Upper lobe of left lung (tissue), 6 donors: Measurements from ENCODE around the gene KIF15. TPM values are rescaled to one million over a fixed set of nuclear protein-coding genes. Genes with fewer than 3 reads are reported as not detected.
A peak's percentile ranks its signal among the peaks of the same experiment; 100 is the strongest.

Source experiments
- ATAC-seq, 2 donors: fragments of 200-7000 bp; cut with Tn5 transposase; one replicate each; pipeline ENCODE4 v1.9.1; 2022; ENCODE audit warnings: mild to moderate bottlenecking in 2 of 2, moderate library complexity in 2 of 2; ENCODE audit not compliant: low FRiP score in 2 of 2
- DNase-seq, 2 donors: peaks; one replicate each; pipeline ENCODE4 v3.0.0-alpha.2; 2019 to 2020
- H3K27ac ChIP-seq, 4 donors: fragments of 200-600 bp; sonication (generic); one replicate each; pipeline ENCODE4 v1.5.1; 2016 to 2019
- H3K27me3 ChIP-seq, 4 donors: fragments of 200-600 bp; sonication (generic); one replicate each; pipeline ENCODE4 v1.5.1; 2017 to 2019
- H3K36me3 ChIP-seq, 4 donors: fragments of 200-600 bp; sonication (generic); one replicate each; pipeline ENCODE4 v1.5.1; 2016 to 2019
- H3K4me1 ChIP-seq, 4 donors: fragments of 200-600 bp; sonication (generic); one replicate each; pipeline ENCODE4 v1.5.1; 2018 to 2019
- H3K4me3 ChIP-seq, 4 donors: fragments of 200-600 bp; sonication (generic); one replicate each; pipeline ENCODE4 v1.5.1; 2017 to 2019; ENCODE audit warnings: mild to moderate bottlenecking in 2 of 4, moderate library complexity in 1 of 4
- H3K9me3 ChIP-seq, 4 donors: fragments of 200-600 bp; sonication (generic); one replicate each; pipeline ENCODE4 v1.5.1; 2018 to 2019
- EP300 ChIP-seq, 4 donors: sonication (generic); formaldehyde crosslinking; IDR thresholded peaks; one replicate each; pipeline ENCODE4 v1.5.1; 2017; ENCODE audit warnings: antibody characterized with exemption in 4 of 4, control low read depth in 2 of 4
- POLR2A ChIP-seq, 4 donors: fragments of 450-650 bp; IDR thresholded peaks; one replicate each; pipeline ENCODE4 v1.5.1; 2016 to 2017; ENCODE audit warnings: antibody characterized with exemption in 4 of 4, mild to moderate bottlenecking in 2 of 4
- POLR2AphosphoS5 ChIP-seq, 2 donors: sonication (generic); formaldehyde crosslinking; IDR thresholded peaks; one replicate each; pipeline ENCODE4 v1.5.1; 2017; ENCODE audit warnings: antibody characterized with exemption in 2 of 2
- WGBS, 2 donors: methylation state at CpG; one replicate each; pipeline ENCODE4 v1.1.5; 2017 to 2018; 5-methylcytosine and 5-hydroxymethylcytosine counted together
- total RNA-seq, 6 donors: library from RNA; depleted of rRNA in 4 of 6; stranded (reverse); fragments of >200 nt in 4 of 6; gene quantifications; one replicate each; pipeline versions ENCODE4 v1.1.0 to v1.2.1, GENCODE V29; 2016 to 2021
- TF ChIP-seq, protein P1 (sequence below), 6 experiments: fragments of 450-650 bp in 4 of 6; fragments of 200-600 bp in 2 of 6; sonication (generic) in 2 of 6; IDR thresholded peaks; one replicate each; pipeline ENCODE4 v1.5.1; 2016 to 2019; ENCODE audit warnings: antibody characterized with exemption in 6 of 6
- donor health status: DM: no; HTN: no; CAD: no; lungs with moderate emphysema.
- donor health status: DM: no; HTN: yes; CAD: no; lungs with severe emphysema.

KIF15 gene
- total RNA-seq, 6 donors from 2014 or later = 0.69 to 2.3 (median 0.89) TPM; not detected in 1

DNA sequence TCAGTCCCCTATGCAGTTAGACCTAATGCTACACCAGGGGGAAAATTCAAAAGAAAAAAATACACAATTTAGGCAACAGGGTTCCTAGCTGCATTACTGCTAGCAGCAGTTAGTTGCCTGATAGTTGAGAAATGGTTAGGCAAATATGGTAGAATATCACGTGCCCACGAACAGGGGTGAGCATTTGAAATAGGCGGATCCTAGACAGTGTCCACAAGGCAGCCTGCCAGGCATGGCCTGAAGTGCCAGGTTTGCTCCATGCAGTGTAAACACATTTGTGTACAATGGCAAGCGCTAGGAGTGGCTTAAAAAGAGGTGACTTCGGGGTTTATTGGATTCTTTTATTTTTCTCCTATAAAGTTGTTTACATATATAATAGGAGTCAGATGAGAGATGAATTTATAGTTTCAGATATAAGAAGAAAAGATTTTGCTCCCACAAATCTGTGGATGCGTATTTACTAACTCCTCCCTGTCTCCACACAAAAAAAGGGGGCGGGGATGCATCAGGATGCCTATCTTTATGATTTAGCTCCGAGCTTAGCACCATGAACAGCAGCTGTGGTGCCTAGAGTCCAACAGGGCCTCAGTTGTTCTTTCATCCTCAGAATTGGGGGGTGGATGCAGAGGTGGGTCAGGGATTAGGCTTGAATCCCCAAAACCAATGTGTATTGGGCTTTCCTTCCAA lies 108.9 kb downstream of the KIF15 start:
- WGBS, 2 donors = 69 to 72% methylated on average over 8 of the region's 8 CpGs
- Histone ChIP-seq H3K4me1 (peaks cover 0 to 5% (median 0%) of the 10 kb centered on the region in 4 donors), H3K27ac (no peak overlapping the region), H3K27me3 (no peaks in the 10 kb centered on the region), H3K9me3 (no peaks in the 10 kb centered on the region), H3K36me3 (no peaks in the 10 kb centered on the region), H3K4me3 (no peak overlapping the region)
- ATAC-seq (peak in 1 of 2 donors; percentile 75), DNase-seq (peak in 1 of 2 donors; percentile 63)
- no peak for TF ChIP-seq EP300 (IDR thresholded peaks at IDR 0.05)
- TF ChIP-seq POLR2AphosphoS5 (IDR thresholded peaks at IDR 0.05) = no peak
- TF ChIP-seq POLR2A (IDR thresholded peaks at IDR 0.05) = no peak
- TF ChIP-seq, protein P1, sequence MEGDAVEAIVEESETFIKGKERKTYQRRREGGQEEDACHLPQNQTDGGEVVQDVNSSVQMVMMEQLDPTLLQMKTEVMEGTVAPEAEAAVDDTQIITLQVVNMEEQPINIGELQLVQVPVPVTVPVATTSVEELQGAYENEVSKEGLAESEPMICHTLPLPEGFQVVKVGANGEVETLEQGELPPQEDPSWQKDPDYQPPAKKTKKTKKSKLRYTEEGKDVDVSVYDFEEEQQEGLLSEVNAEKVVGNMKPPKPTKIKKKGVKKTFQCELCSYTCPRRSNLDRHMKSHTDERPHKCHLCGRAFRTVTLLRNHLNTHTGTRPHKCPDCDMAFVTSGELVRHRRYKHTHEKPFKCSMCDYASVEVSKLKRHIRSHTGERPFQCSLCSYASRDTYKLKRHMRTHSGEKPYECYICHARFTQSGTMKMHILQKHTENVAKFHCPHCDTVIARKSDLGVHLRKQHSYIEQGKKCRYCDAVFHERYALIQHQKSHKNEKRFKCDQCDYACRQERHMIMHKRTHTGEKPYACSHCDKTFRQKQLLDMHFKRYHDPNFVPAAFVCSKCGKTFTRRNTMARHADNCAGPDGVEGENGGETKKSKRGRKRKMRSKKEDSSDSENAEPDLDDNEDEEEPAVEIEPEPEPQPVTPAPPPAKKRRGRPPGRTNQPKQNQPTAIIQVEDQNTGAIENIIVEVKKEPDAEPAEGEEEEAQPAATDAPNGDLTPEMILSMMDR (IDR thresholded peaks at IDR 0.05) = no peak

DNA sequence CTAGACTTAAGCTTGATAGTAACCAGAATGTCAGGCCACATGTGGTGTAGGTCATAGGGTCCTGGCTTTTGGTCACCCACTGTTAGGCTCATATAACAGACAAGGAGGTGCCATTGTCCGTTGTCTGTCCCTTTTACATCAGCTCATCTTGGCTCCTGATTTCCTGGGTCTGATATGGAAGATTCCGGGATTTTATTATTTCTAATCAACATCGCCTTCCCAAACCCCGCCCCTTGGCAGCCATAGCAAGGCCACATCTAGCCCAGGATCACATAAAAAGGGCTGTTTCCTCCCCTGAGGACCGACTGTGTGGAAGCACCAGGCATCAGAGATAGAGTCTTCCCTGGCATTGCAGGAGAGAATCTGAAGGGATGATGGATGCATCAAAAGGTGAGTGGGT lies 112.7 kb downstream of the KIF15 start, which contains the start of gene TGM4:
Gene TGM4 (plus strand): TSS at position 301 of the 400 bp plus-strand sequence. CDS start 71 bp downstream, at position 372.
- no peak for TF ChIP-seq POLR2A (IDR thresholded peaks at IDR 0.05)
- TF ChIP-seq POLR2AphosphoS5 (IDR thresholded peaks at IDR 0.05) = no peak
- no peak for TF ChIP-seq EP300 (IDR thresholded peaks at IDR 0.05)
- Histone ChIP-seq H3K27me3 (no peaks in the 10 kb centered on the region), H3K4me1 (peaks cover 0 to 5% (median 0%) of the 10 kb centered on the region in 4 donors), H3K4me3 (no peak within 1 kb of the TSS), H3K27ac (no peak within 1 kb of the TSS), H3K36me3 (no peaks in the 10 kb centered on the region), H3K9me3 (no peaks in the 10 kb centered on the region)
- 84% methylated on average over 5 of the region's 5 CpGs for WGBS, 2 donors
- ATAC-seq (no peak), DNase-seq (no peak)

DNA sequence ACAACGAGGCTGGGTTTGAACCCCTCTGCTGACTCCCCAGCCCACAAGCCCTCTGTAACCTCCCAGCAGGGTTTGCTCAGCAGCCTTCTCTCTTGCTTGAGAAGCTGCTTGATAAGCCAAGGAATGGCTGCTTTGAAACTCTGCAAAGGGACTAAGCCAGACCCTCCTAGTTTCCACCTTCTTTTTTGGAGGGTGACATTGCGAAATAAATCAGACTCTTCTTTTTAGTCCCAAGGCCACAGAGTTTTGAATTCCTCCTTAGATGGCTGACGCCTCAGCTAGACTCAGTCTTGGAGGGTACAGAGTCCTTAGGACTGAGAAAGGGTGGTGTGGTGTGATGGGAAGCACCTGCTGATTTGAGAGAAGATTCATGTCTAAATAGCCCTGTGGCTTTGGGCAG lies 114.0 kb downstream of the KIF15 start:
- no peak for ATAC-seq
- DNase-seq = no peak
- no peaks in the 10 kb centered on the region for H3K9me3 ChIP-seq
- H3K27me3 ChIP-seq = no peaks in the 10 kb centered on the region
- H3K27ac ChIP-seq = no peak overlapping the region
- H3K4me3 ChIP-seq = no peak overlapping the region
- 86 to 89% methylated on average over 2 to 3 of the region's 3 CpGs for WGBS, 2 donors
- H3K4me1 ChIP-seq = no peaks in the 10 kb centered on the region
- TF ChIP-seq, protein P1 (IDR thresholded peaks at IDR 0.05) = no peak
- no peak for TF ChIP-seq EP300 (IDR thresholded peaks at IDR 0.05)
- no peak for TF ChIP-seq POLR2A (IDR thresholded peaks at IDR 0.05)
- no peak for TF ChIP-seq POLR2AphosphoS5 (IDR thresholded peaks at IDR 0.05)
- no peaks in the 10 kb centered on the region for H3K36me3 ChIP-seq

DNA sequence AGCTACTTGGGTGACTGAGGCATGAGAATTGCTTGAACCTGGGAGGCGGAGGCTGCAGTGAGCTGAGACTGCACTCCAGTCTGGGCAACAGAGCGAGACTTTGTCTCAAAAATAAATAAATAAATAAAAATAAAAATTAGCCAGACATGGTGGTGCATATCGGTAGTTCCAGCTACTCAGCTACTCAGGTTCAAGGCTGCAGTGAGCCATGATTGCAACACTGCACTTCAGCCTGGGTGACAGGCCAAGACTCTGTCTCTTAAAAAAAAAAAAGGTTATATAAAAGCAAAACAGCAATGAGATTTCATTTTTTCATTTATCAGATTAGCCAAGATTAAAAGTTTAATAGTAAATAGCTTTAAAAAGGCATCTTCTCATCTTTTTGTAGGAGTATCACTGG lies 115.7 kb downstream of the KIF15 start:
- TF ChIP-seq POLR2A (IDR thresholded peaks at IDR 0.05) (no peak), POLR2AphosphoS5 (IDR thresholded peaks at IDR 0.05) (no peak), EP300 (IDR thresholded peaks at IDR 0.05) (no peak)
- TF ChIP-seq, protein P1 (IDR thresholded peaks at IDR 0.05) = no peak
- 78 to 85% methylated on average over 3 of the region's 3 CpGs for WGBS, 2 donors
- Histone ChIP-seq H3K36me3 (no peaks in the 10 kb centered on the region), H3K27me3 (no peaks in the 10 kb centered on the region), H3K9me3 (no peaks in the 10 kb centered on the region), H3K4me3 (no peak overlapping the region), H3K27ac (no peak overlapping the region), H3K4me1 (no peaks in the 10 kb centered on the region)
- DNase-seq = no peak
- ATAC-seq = no peak

DNA sequence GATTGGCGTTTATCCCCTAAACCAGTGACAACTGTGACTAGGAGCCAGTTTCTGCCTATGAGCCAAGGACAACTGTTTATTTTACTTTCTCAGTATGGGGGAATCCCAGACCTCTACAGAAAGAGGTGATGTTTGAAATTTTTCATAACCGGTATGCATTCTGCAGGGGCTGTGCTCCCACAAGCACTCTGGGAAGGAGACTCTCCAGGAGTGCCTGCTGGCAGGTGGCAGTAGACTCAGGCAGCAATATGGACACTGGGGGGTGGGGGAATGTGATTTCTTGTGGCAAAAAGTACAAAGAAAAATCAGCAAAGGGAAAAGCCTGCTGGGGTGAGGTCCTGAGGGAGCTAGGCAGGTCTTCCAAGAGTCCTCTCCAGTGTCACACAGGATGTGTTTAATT lies 118.7 kb downstream of the KIF15 start:
- Histone ChIP-seq H3K9me3 (no peaks in the 10 kb centered on the region), H3K27ac (no peak overlapping the region), H3K27me3 (no peaks in the 10 kb centered on the region), H3K4me3 (no peak overlapping the region), H3K36me3 (no peaks in the 10 kb centered on the region), H3K4me1 (no peaks in the 10 kb centered on the region)
- TF ChIP-seq EP300 (IDR thresholded peaks at IDR 0.05) (no peak), POLR2AphosphoS5 (IDR thresholded peaks at IDR 0.05) (no peak), POLR2A (IDR thresholded peaks at IDR 0.05) (no peak)
- TF ChIP-seq, protein P1 (IDR thresholded peaks at IDR 0.05) = no peak
- 44 to 47% methylated on average over 2 of the region's 2 CpGs for WGBS, 2 donors
- ATAC-seq (no peak), DNase-seq (no peak)
